K562 (cell line): ENCODE results near the gene PSMA8. TPM values are rescaled to one million over a fixed set of nuclear protein-coding genes. Genes with fewer than 3 reads are reported as not detected.

ENCODE experiments used
- CBX1 ChIP-seq: sonication (generic); IDR thresholded peaks from 2 replicates; pipeline ENCODE4 v1.6.1; 2016; ENCODE audit warnings: antibody characterized with exemption, low read depth, mild to moderate bottlenecking
- CEBPB ChIP-seq: fragments of 450-650 bp; IDR thresholded peaks from 2 replicates; pipeline ENCODE4 v1.6.1; 2016; ENCODE audit warnings: missing genetic modification characterization, missing compliant biosample characterization
- CEBPG ChIP-seq, 3 experiments: fragments of 200-800 bp in 1 of 3; sonication (Bioruptor generic) in 1 of 3; sonication (generic) in 1 of 3; formaldehyde crosslinking in 1 of 3; IDR thresholded peaks in 2 of 3; conservative IDR thresholded peaks in 1 of 3; 2 replicates each; pipeline versions ENCODE4 v1.6.1 to v1.8.0; 2016 to 2022; ENCODE audit warnings: missing compliant biosample characterization in 2 of 3, missing genetic modification characterization in 2 of 3, mild to moderate bottlenecking in 1 of 3, missing genetic modification reagents in 1 of 3
- CREB3 ChIP-seq: fragments of 450-650 bp; conservative IDR thresholded peaks from 2 replicates; pipeline ENCODE4 v1.6.1; 2016; ENCODE audit warnings: missing genetic modification characterization, low read depth, mild to moderate bottlenecking, missing compliant biosample characterization, moderate library complexity
- CREB5 ChIP-seq: fragments of 250-450 bp; sonication (Bioruptor Pico); IDR thresholded peaks from 2 replicates; pipeline ENCODE4 v1.5.0; 2020; ENCODE audit warnings: mild to moderate bottlenecking
- E2F6 ChIP-seq, 2 experiments: IDR thresholded peaks; 2 replicates each; pipeline ENCODE4 v1.6.1; 2011; ENCODE audit warnings: borderline replicate concordance in 1 of 2, control low read depth in 1 of 2, low read depth in 1 of 2, low read length in 1 of 2, mild to moderate bottlenecking in 1 of 2, mixed read lengths in 1 of 2, moderate library complexity in 1 of 2; ENCODE audit not compliant: insufficient read depth in 1 of 2, insufficient read length in 1 of 2, poor library complexity in 1 of 2, severe bottlenecking in 1 of 2; ENCODE audit errors: extremely low read depth in 1 of 2
- ELF2 ChIP-seq: fragments of 250-450 bp; sonication (Bioruptor Pico); IDR thresholded peaks from 2 replicates; pipeline ENCODE4 v1.5.0; 2021; ENCODE audit warnings: mild to moderate bottlenecking
- GTF2F1 ChIP-seq: IDR thresholded peaks from 2 replicates; pipeline ENCODE4 v1.6.1; 2011; ENCODE audit warnings: low read depth, low read length, improper control_type of control experiment
- MCM3 ChIP-seq: fragments of 450-650 bp; IDR thresholded peaks from 2 replicates; pipeline ENCODE4 v1.6.1; 2016
- MECOM ChIP-seq: fragments of 250-450 bp; sonication (Bioruptor Pico); IDR thresholded peaks from 2 replicates; pipeline ENCODE4 v1.8.0; 2022; ENCODE audit warnings: inconsistent platforms
- NR2C2 ChIP-seq, 2 experiments: fragments of 200-800 bp in 1 of 2; sonication (Bioruptor generic) in 1 of 2; sonication (generic) in 1 of 2; formaldehyde crosslinking in 1 of 2; IDR thresholded peaks; 2 replicates each; pipeline versions ENCODE4 v1.6.1 to v1.8.0; 2016 to 2022; ENCODE audit warnings: mild to moderate bottlenecking in 1 of 2, missing compliant biosample characterization in 1 of 2, missing genetic modification characterization in 1 of 2, missing genetic modification reagents in 1 of 2
- PHB2 ChIP-seq: fragments of 450-650 bp; IDR thresholded peaks from 2 replicates; pipeline ENCODE4 v1.6.1; 2017; ENCODE audit warnings: low read depth
- POLR2A ChIP-seq: fragments of 450-650 bp; conservative IDR thresholded peaks from 2 replicates; pipeline ENCODE4 v1.6.1; 2016
- POLR2B ChIP-seq: fragments of 450-650 bp; IDR thresholded peaks from 2 replicates; pipeline ENCODE4 v1.6.1; 2018; ENCODE audit warnings: low read depth; ENCODE audit not compliant: partially characterized antibody
- SMAD4 ChIP-seq: fragments of 250-450 bp; sonication (Bioruptor Pico); conservative IDR thresholded peaks from 2 replicates; pipeline ENCODE4 v1.8.0; 2021; ENCODE audit warnings: inconsistent platforms, mild to moderate bottlenecking, moderate library complexity
- SPI1 ChIP-seq: IDR thresholded peaks from 2 replicates; pipeline ENCODE4 v1.6.1; 2011; ENCODE audit warnings: low read depth, low read length, control low read depth, borderline replicate concordance
- STAT5B ChIP-seq: fragments of 250-450 bp; sonication (Bioruptor Pico); IDR thresholded peaks from 2 replicates; pipeline ENCODE4 v1.8.0; 2021; ENCODE audit warnings: mild to moderate bottlenecking, inconsistent platforms
- ZBTB17 ChIP-seq: fragments of 450-650 bp; formaldehyde crosslinking; IDR thresholded peaks from 2 replicates; pipeline ENCODE4 v1.4.0; 2020; ENCODE audit warnings: mild to moderate bottlenecking
- ZFP1 ChIP-seq: fragments of 450-650 bp; formaldehyde crosslinking; IDR thresholded peaks from 2 replicates; pipeline ENCODE4 v1.4.0; 2020; ENCODE audit warnings: mild to moderate bottlenecking, mixed read lengths
- ZKSCAN3 ChIP-seq: fragments of 250-450 bp; sonication (Bioruptor Pico); IDR thresholded peaks from 2 replicates; pipeline ENCODE4 v1.4.0; 2020
- ZNF316 ChIP-seq: fragments of 450-650 bp; IDR thresholded peaks from 2 replicates; pipeline ENCODE4 v1.6.1; 2016
- polyA plus RNA-seq, 8 experiments: library from polyadenylated mRNA; depleted of rRNA in 4 of 8; stranded (reverse) in 5 of 8; unstranded in 3 of 8; fragments of >200 nt; fragmentation: Nextera tagmentation in 2 of 8; fragmentation: Illumina TruSeq in 1 of 8; extraction: Ambion mirVana in 2 of 8; extraction: Trizol in 1 of 8; gene quantifications; 2 replicates each; pipeline versions ENCODE4 v1.2.1 to v1.2.3, GENCODE V29; 2011 to 2014; ENCODE audit warnings: inconsistent platforms in 1 of 8, missing spikeins in 1 of 8
- total RNA-seq, 7 experiments: library from RNA; depleted of rRNA in 6 of 7; stranded (reverse); fragments of >200 nt in 6 of 7; fragmentation: Illumina TruSeq in 2 of 7; extraction: Trizol in 2 of 7; gene quantifications; 2 replicates each; pipeline versions ENCODE4 v1.2.1 to v1.2.3, GENCODE V29; 2011 to 2021; ENCODE audit warnings: low replicate concordance in 1 of 7

Gene PSMA8
- total and polyA plus RNA-seq, 9 of the 15 experiments (the other 6 are each of a cell fraction or from before 2014, with no cell fraction given): not detected

- TF ChIP-seq ZKSCAN3 (CRISPR knock-in tag): no peak
- TF ChIP-seq PHB2: no peak
- no peak for TF ChIP-seq CREB3
- peak; percentile 82 for TF ChIP-seq POLR2B
- 0 out of 2 replicates have a peak, but pooled peaks have one; percentile 38 for TF ChIP-seq ZBTB17
- peak; percentile 90 for TF ChIP-seq SMAD4
- 0 out of 2 replicates have a peak, but pooled peaks have one; percentile 14 for TF ChIP-seq SPI1
- TF ChIP-seq CBX1: peak; percentile 54
- no peak for TF ChIP-seq CREB5 (CRISPR knock-in tag)
- no peak for TF ChIP-seq MCM3
- no peak for TF ChIP-seq ZFP1 (CRISPR knock-in tag)
- TF ChIP-seq NR2C2 (CRISPR knock-in tag; IDR thresholded peaks at IDR 0.05): no peak; the same call in 1 of the 2 replicates
- TF ChIP-seq NR2C2 (tag; IDR thresholded peaks at IDR 0.05): peak; percentile 32
- TF ChIP-seq CEBPB: no peak
- TF ChIP-seq STAT5B (CRISPR knock-in tag): no peak
- no peak for TF ChIP-seq MECOM (CRISPR knock-in tag)
- peak; percentile 98 for TF ChIP-seq POLR2A
- peak; percentile 22 to 84 for TF ChIP-seq E2F6 (IDR thresholded peaks at IDR 0.05; ENCODE audit: borderline replicate concordance in 1 of 2, extremely low read depth in 1 of 2, insufficient read depth in 1 of 2, insufficient read length in 1 of 2, low read depth in 1 of 2, low read length in 1 of 2, poor library complexity in 1 of 2, severe bottlenecking in 1 of 2)
- TF ChIP-seq GTF2F1: peak; percentile 22; the same call in 1 of the 2 replicates
- TF ChIP-seq ZNF316: 0 out of 2 replicates have a peak, but pooled peaks have one; percentile 11
- 0 out of 2 replicates have a peak, but pooled peaks have one; percentile 67 for TF ChIP-seq ELF2 (CRISPR knock-in tag)
- no peak for TF ChIP-seq CEBPG (CRISPR knock-in tag; IDR thresholded peaks at IDR 0.05)
- no peak for TF ChIP-seq CEBPG (tag; conservative IDR thresholded peaks at IDR 0.05 in 1 of 2, IDR thresholded peaks at IDR 0.05 in 1 of 2)
Observed at GRCh38 chr18:26090130-26091046, 43.3 kb upstream of the PSMA8 start, which contains the start of gene SS18 (continued).
